Measurements from ENCODE around the gene CBFB. TPM values are rescaled to one million over a fixed set of nuclear protein-coding genes. Genes with fewer than 3 reads are reported as not detected.
A peak's percentile ranks its signal among the peaks of the same experiment; 100 is the strongest.

Gene CBFB
- total and polyA plus RNA-seq, 2 of the 13 experiments (the other 11 are each of a cell fraction or from before 2014, with no cell fraction given): 22.1 to 70.8 TPM

- TF ChIP-seq HMG20A (CRISPR knock-in tag; IDR thresholded peaks at IDR 0.05; ENCODE audit: borderline replicate concordance) (peak; percentile 59; the same call in 1 of the 2 replicates), ZNF33B (CRISPR knock-in tag; IDR thresholded peaks at IDR 0.05) (no peak), AFF4 (CRISPR knock-in tag; IDR thresholded peaks at IDR 0.05) (no peak), ZFP41 (CRISPR knock-in tag; IDR thresholded peaks at IDR 0.05; ENCODE audit: borderline replicate concordance) (no peak), SMAD9 (CRISPR knock-in tag; IDR thresholded peaks at IDR 0.05) (no peak), NCOA2 (CRISPR knock-in tag; IDR thresholded peaks at IDR 0.05) (no peak), ZNF382 (CRISPR knock-in tag; IDR thresholded peaks at IDR 0.05; ENCODE audit: borderline replicate concordance) (no peak), ZC3H4 (CRISPR knock-in tag; IDR thresholded peaks at IDR 0.05; ENCODE audit: borderline replicate concordance) (no peak), XBP1 (CRISPR knock-in tag; IDR thresholded peaks at IDR 0.05) (no peak), PAF1 (CRISPR knock-in tag; IDR thresholded peaks at IDR 0.05) (no peak), ZNF883 (CRISPR knock-in tag; IDR thresholded peaks at IDR 0.05; ENCODE audit: not compliant biosample characterization) (no peak), ZNF7 (CRISPR knock-in tag; IDR thresholded peaks at IDR 0.05) (no peak), TRIM24 (CRISPR knock-in tag; IDR thresholded peaks at IDR 0.05) (no peak), ZKSCAN8 (CRISPR knock-in tag; IDR thresholded peaks at IDR 0.05; ENCODE audit: borderline replicate concordance) (0 out of 2 replicates have a peak, but pooled peaks have one; percentile 43), ZNF800 (CRISPR knock-in tag; IDR thresholded peaks at IDR 0.05) (no peak), GABPA (IDR thresholded peaks at IDR 0.05; ENCODE audit: low read depth, low read length) (no peak), GABPA (CRISPR knock-in tag; IDR thresholded peaks at IDR 0.05; ENCODE audit: low read depth) (no peak), ARNT (IDR thresholded peaks at IDR 0.05) (no peak), NR2F1 (CRISPR knock-in tag; IDR thresholded peaks at IDR 0.05) (peak in 1 of 2 experiments; percentile 34; a peak in 1 of 4 replicates), ZNF792 (CRISPR knock-in tag; IDR thresholded peaks at IDR 0.05) (no peak)
- TF ChIP-seq, protein P1, sequence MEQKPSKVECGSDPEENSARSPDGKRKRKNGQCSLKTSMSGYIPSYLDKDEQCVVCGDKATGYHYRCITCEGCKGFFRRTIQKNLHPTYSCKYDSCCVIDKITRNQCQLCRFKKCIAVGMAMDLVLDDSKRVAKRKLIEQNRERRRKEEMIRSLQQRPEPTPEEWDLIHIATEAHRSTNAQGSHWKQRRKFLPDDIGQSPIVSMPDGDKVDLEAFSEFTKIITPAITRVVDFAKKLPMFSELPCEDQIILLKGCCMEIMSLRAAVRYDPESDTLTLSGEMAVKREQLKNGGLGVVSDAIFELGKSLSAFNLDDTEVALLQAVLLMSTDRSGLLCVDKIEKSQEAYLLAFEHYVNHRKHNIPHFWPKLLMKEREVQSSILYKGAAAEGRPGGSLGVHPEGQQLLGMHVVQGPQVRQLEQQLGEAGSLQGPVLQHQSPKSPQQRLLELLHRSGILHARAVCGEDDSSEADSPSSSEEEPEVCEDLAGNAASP (CRISPR knock-in tag; IDR thresholded peaks at IDR 0.05; ENCODE audit: borderline replicate concordance): no peak
These were observed 37.3 kb upstream of the CBFB start (continued) for GRCh38 chr16:66991545-66992077.
